ENCODE results near the gene HTT-AS. TPM values are rescaled to one million over a fixed set of nuclear protein-coding genes. Genes with fewer than 3 reads are reported as not detected.

The HTT-AS gene
- total and polyA plus RNA-seq, 2 of the 13 experiments (the other 11 are each of a cell fraction or from before 2014, with no cell fraction given), result not detected

GRCh38 chr4:3047464-3048286 is 26.7 kb downstream of the HTT-AS start:
- Histone ChIP-seq H3K4me3 (replicated peaks in 1 of 3; ENCODE audit: insufficient read depth in 1 of 3, low read depth in 2 of 3, low read length in 3 of 3) (peak overlapping the region; percentile 43 to 70 (median 43); a peak in 5 of 6 replicates), H3K4me1 (ENCODE audit: insufficient read depth, low read length) (peaks cover 32% of the 10 kb centered on the region), H3K79me2 (ENCODE audit: insufficient read depth, low read length) (no peaks in the 10 kb centered on the region), H3K27ac (ENCODE audit: extremely low read length, insufficient read depth, low read length) (no peak overlapping the region), H3K9ac (ENCODE audit: insufficient read depth, low read depth, low read length) (0 out of 2 replicates have a peak overlapping the region, but pooled peaks have one; percentile 6), H4K20me1 (ENCODE audit: insufficient read depth, low read length) (no peaks in the 10 kb centered on the region), H2AFZ (ENCODE audit: low read length) (peak overlapping the region; percentile 63), H3K9me3 (ENCODE audit: low read length) (no peaks in the 10 kb centered on the region), H3K36me3 (replicated peaks in 1 of 2; ENCODE audit: control insufficient read depth in 1 of 2, insufficient read depth in 2 of 2, low read length in 2 of 2) (no peaks in the 10 kb centered on the region), H3K27me3 (ENCODE audit: control insufficient read depth in 1 of 2, insufficient read depth in 2 of 2, low read length in 2 of 2) (peaks cover 0 to under 1% of the 10 kb centered on the region in 2 experiments; a peak in 1 of 5 replicates), H3K4me2 (ENCODE audit: low read depth, low read length) (peak overlapping the region; percentile 87)
- FAIRE-seq, result peak; percentile 80
- in situ Hi-C loops (cut with HindIII; ENCODE audit: extremely low pct_ligation_motif_present, low pct_unique_long_range_greater_than_20kb), result no loop called here
- DNase-seq (ENCODE audit: low spot score), result peak; percentile 57
- ChIA-PET POLR2A (no interaction called here), CTCF (ENCODE audit: low intra/inter-chr PET ratio, low total read pairs) (interaction anchor here (0.8 to 1.0 kb wide), 2 partner anchors 89 to 93 kb away, joined by 3 to 4 read pairs; no protein-coding TSS in a partner anchor)
- BruUV-seq (replicated peaks), result no TSS peak
- ATAC-seq, result peak; percentile 92
- intact Hi-C loops (cut with micrococcal nuclease; ENCODE audit: unreplicated experiment), result no loop called here
- 21% methylated on average over 20 of the region's 20 CpGs for WGBS (ENCODE audit: low lambda C conversion rate)
- 0 out of 2 replicates have a peak, but pooled peaks have one; percentile 14 for TF ChIP-seq ZBTB25 (CRISPR knock-in tag; IDR thresholded peaks at IDR 0.05)
- 0 out of 2 replicates have a peak, but pooled peaks have one; percentile 36 for TF ChIP-seq SAP130 (CRISPR knock-in tag; IDR thresholded peaks at IDR 0.05; ENCODE audit: low read depth)
- TF ChIP-seq, protein P1, sequence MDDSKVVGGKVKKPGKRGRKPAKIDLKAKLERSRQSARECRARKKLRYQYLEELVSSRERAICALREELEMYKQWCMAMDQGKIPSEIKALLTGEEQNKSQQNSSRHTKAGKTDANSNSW (CRISPR knock-in tag; IDR thresholded peaks at IDR 0.05; ENCODE audit: borderline replicate concordance), result no peak
- no peak for TF ChIP-seq ARNT (IDR thresholded peaks at IDR 0.05)
- TF ChIP-seq ZNF510 (CRISPR knock-in tag; IDR thresholded peaks at IDR 0.05; ENCODE audit: low read depth), result no peak
- TF ChIP-seq, protein P2, sequence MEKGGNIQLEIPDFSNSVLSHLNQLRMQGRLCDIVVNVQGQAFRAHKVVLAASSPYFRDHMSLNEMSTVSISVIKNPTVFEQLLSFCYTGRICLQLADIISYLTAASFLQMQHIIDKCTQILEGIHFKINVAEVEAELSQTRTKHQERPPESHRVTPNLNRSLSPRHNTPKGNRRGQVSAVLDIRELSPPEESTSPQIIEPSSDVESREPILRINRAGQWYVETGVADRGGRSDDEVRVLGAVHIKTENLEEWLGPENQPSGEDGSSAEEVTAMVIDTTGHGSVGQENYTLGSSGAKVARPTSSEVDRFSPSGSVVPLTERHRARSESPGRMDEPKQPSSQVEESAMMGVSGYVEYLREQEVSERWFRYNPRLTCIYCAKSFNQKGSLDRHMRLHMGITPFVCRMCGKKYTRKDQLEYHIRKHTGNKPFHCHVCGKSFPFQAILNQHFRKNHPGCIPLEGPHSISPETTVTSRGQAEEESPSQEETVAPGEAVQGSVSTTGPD (CRISPR knock-in tag; IDR thresholded peaks at IDR 0.05), result no peak
- no peak for TF ChIP-seq NFIB (CRISPR knock-in tag; IDR thresholded peaks at IDR 0.05; ENCODE audit: borderline replicate concordance)
- TF ChIP-seq BHLHE40 (IDR thresholded peaks at IDR 0.05; ENCODE audit: low read length), result peak; percentile 19; the same call in 1 of the 2 replicates
- TF ChIP-seq GABPB1 (CRISPR knock-in tag; IDR thresholded peaks at IDR 0.05), result 0 out of 2 replicates have a peak, but pooled peaks have one; percentile 18
- TF ChIP-seq IKZF1 (IDR thresholded peaks at IDR 0.05), result no peak
- TF ChIP-seq ZNF3 (CRISPR knock-in tag; IDR thresholded peaks at IDR 0.05), result no peak
- no peak for TF ChIP-seq TCF12 (IDR thresholded peaks at IDR 0.05)
- TF ChIP-seq TCF12 (CRISPR knock-in tag; IDR thresholded peaks at IDR 0.05), result no peak
- TF ChIP-seq GATAD1 (CRISPR knock-in tag; IDR thresholded peaks at IDR 0.05), result 0 out of 2 replicates have a peak, but pooled peaks have one; percentile 21
- 0 out of 2 replicates have a peak, but pooled peaks have one; percentile 6 for TF ChIP-seq ELF1 (CRISPR knock-in tag; IDR thresholded peaks at IDR 0.05)
- peak; percentile 76; the same call in 1 of the 2 replicates for TF ChIP-seq RELA (CRISPR knock-in tag; IDR thresholded peaks at IDR 0.05)
- peak; percentile 62; the same call in 1 of the 2 replicates for TF ChIP-seq ZNF768 (CRISPR knock-in tag; IDR thresholded peaks at IDR 0.05)
- TF ChIP-seq, protein P3, sequence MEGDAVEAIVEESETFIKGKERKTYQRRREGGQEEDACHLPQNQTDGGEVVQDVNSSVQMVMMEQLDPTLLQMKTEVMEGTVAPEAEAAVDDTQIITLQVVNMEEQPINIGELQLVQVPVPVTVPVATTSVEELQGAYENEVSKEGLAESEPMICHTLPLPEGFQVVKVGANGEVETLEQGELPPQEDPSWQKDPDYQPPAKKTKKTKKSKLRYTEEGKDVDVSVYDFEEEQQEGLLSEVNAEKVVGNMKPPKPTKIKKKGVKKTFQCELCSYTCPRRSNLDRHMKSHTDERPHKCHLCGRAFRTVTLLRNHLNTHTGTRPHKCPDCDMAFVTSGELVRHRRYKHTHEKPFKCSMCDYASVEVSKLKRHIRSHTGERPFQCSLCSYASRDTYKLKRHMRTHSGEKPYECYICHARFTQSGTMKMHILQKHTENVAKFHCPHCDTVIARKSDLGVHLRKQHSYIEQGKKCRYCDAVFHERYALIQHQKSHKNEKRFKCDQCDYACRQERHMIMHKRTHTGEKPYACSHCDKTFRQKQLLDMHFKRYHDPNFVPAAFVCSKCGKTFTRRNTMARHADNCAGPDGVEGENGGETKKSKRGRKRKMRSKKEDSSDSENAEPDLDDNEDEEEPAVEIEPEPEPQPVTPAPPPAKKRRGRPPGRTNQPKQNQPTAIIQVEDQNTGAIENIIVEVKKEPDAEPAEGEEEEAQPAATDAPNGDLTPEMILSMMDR (CRISPR knock-in tag; IDR thresholded peaks at IDR 0.05), result peak; percentile 92
